ENCODE results near the gene C6orf89. TPM values are rescaled to one million over a fixed set of nuclear protein-coding genes. Genes with fewer than 3 reads are reported as not detected.
A peak's percentile ranks its signal among the peaks of the same experiment; 100 is the strongest.
"Not testable (repeated sequence)": the region's sequence is repeated elsewhere in the genome, so short reads cannot be mapped to it uniquely, and the experiment has no call there.

C6orf89 gene
- total RNA-seq, 1 donor from 2014 or later, result 76.4 TPM

GRCh38 chr6:36947570-36948351, 62.0 kb downstream of the C6orf89 start:
- TF ChIP-seq CTCF (IDR thresholded peaks at IDR 0.05; ENCODE audit: borderline replicate concordance), result no peak
- no peak overlapping the region for H3K27ac ChIP-seq (replicated peaks)
- H3K36me3 ChIP-seq, result no peaks in the 10 kb centered on the region
- DNase-seq, result no peak
- H3K4me3 ChIP-seq, result no peak overlapping the region
- intact Hi-C loops (cut with micrococcal nuclease), result no loop called here
- H3K9me3 ChIP-seq (replicated peaks), result no peaks in the 10 kb centered on the region
- no peaks in the 10 kb centered on the region for H3K4me1 ChIP-seq
- no peaks in the 10 kb centered on the region for H3K27me3 ChIP-seq (ENCODE audit: low read depth)

- H3K9me3 ChIP-seq (replicated peaks); H3K4me3 ChIP-seq; DNase-seq; H3K27ac ChIP-seq (replicated peaks); intact Hi-C loops (cut with micrococcal nuclease); H3K27me3 ChIP-seq (ENCODE audit: low read depth); H3K36me3 ChIP-seq; H3K4me1 ChIP-seq: not testable (repeated sequence)
These were observed 63.3 kb downstream of the C6orf89 start for GRCh38 chr6:36949076-36949475.

- no peak for TF ChIP-seq CTCF (IDR thresholded peaks at IDR 0.05; ENCODE audit: borderline replicate concordance)
- DNase-seq, result no peak
- no peaks in the 10 kb centered on the region for H3K9me3 ChIP-seq (replicated peaks)
- no peaks in the 10 kb centered on the region for H3K36me3 ChIP-seq
- intact Hi-C loops (cut with micrococcal nuclease), result no loop called here
- no peaks in the 10 kb centered on the region for H3K27me3 ChIP-seq (ENCODE audit: low read depth)
- H3K4me3 ChIP-seq, result no peak overlapping the region
- H3K4me1 ChIP-seq, result peaks cover 6% of the 10 kb centered on the region
- no peak overlapping the region for H3K27ac ChIP-seq (replicated peaks)
These were observed 63.9 kb downstream of the C6orf89 start for GRCh38 chr6:36949636-36950035.

- no peak overlapping the region for H3K27ac ChIP-seq (replicated peaks)
- H3K4me3 ChIP-seq, result no peak overlapping the region
- TF ChIP-seq CTCF (IDR thresholded peaks at IDR 0.05; ENCODE audit: borderline replicate concordance), result no peak
- H3K27me3 ChIP-seq (ENCODE audit: low read depth), result no peaks in the 10 kb centered on the region
- H3K9me3 ChIP-seq (replicated peaks), result no peaks in the 10 kb centered on the region
- no peak for DNase-seq
- no peaks in the 10 kb centered on the region for H3K36me3 ChIP-seq
- H3K4me1 ChIP-seq, result peaks cover 21% of the 10 kb centered on the region
- intact Hi-C loops (cut with micrococcal nuclease), result no loop called here
These were observed 68.1 kb downstream of the C6orf89 start for GRCh38 chr6:36953931-36954261.

GRCh38 chr6:36954262-36954931, 68.6 kb downstream of the C6orf89 start, which contains the start of gene PI16:
PI16 (plus strand) TSS chr6:36954738; CDS start chr6:36954761, 23 bp downstream.
- no peak for DNase-seq
- TF ChIP-seq CTCF (IDR thresholded peaks at IDR 0.05; ENCODE audit: borderline replicate concordance), result no peak
- H3K27ac ChIP-seq (replicated peaks), result peak within 1 kb of the TSS; percentile 52
- H3K27me3 ChIP-seq (ENCODE audit: low read depth), result no peaks in the 10 kb centered on the region
- intact Hi-C loops (cut with micrococcal nuclease), result no loop called here
- peak within 1 kb of the TSS; percentile 48 for H3K4me3 ChIP-seq
- H3K9me3 ChIP-seq (replicated peaks), result no peaks in the 10 kb centered on the region
- H3K4me1 ChIP-seq, result peaks cover 25% of the 10 kb centered on the region
- H3K36me3 ChIP-seq, result no peaks in the 10 kb centered on the region

- intact Hi-C loops (cut with micrococcal nuclease), result no loop called here
- no peak for TF ChIP-seq CTCF (IDR thresholded peaks at IDR 0.05; ENCODE audit: borderline replicate concordance)
- Histone ChIP-seq H3K27me3 (ENCODE audit: low read depth) (no peaks in the 10 kb centered on the region), H3K27ac (replicated peaks) (peak overlapping the region; percentile 52), H3K4me3 (peak overlapping the region; percentile 48), H3K9me3 (replicated peaks) (no peaks in the 10 kb centered on the region), H3K36me3 (no peaks in the 10 kb centered on the region), H3K4me1 (peaks cover 32% of the 10 kb centered on the region)
- DNase-seq, result no peak
These were observed 69.4 kb downstream of the C6orf89 start for GRCh38 chr6:36955136-36955535.
